HG02884 (cell line): ENCODE results near the gene SH3BGR.
"Not testable (repeated sequence)": the region's sequence is repeated elsewhere in the genome, so short reads cannot be mapped to it uniquely, and the experiment has no call there.

ENCODE experiments used
- ATAC-seq: cut with Tn5 transposase; IDR thresholded peaks from one replicate; pipeline ENCODE4 v1.9.1; 2021; ENCODE audit warnings: mild to moderate bottlenecking, moderate library complexity; ENCODE audit not compliant: unreplicated experiment

Gene SH3BGR

GRCh38 chr21:39451332-39452206 lies at the start of gene SH3BGR:
TSS of gene SH3BGR (plus strand) at chr21:39451970. CDS start at chr21:39452097, 127 bp downstream.
- ATAC-seq = no peak

GRCh38 chr21:39406065-39406464 lies 45.7 kb upstream of the SH3BGR start:
- no peak for ATAC-seq

GRCh38 chr21:39419204-39419603 lies 32.6 kb upstream of the SH3BGR start:
- ATAC-seq = not testable (repeated sequence)

GRCh38 chr21:39422527-39423241 lies 29.1 kb upstream of the SH3BGR start:
- ATAC-seq = no peak

GRCh38 chr21:39429445-39429844 lies 22.3 kb upstream of the SH3BGR start:
- ATAC-seq = no peak

GRCh38 chr21:39430016-39430415 lies 21.8 kb upstream of the SH3BGR start:
- no peak for ATAC-seq

- no peak for ATAC-seq
Measured at GRCh38 chr21:39430457-39430856, 21.3 kb upstream of the SH3BGR start.

- ATAC-seq = no peak
Measured at GRCh38 chr21:39430954-39431353, 20.8 kb upstream of the SH3BGR start.

GRCh38 chr21:39434950-39435349 lies 16.8 kb upstream of the SH3BGR start:
- ATAC-seq = no peak

- no peak for ATAC-seq
Measured at GRCh38 chr21:39439232-39439631, 12.5 kb upstream of the SH3BGR start.

GRCh38 chr21:39441502-39442475 lies 10.0 kb upstream of the SH3BGR start:
- ATAC-seq = peak; percentile 45

GRCh38 chr21:39444421-39445180 lies 7.2 kb upstream of the SH3BGR start:
- ATAC-seq = no peak

GRCh38 chr21:39445321-39446269 lies 6.2 kb upstream of the SH3BGR start, which contains the start of gene LCA5L:
TSS of gene LCA5L (minus strand) at chr21:39445778. CDS start at chr21:39428493, 17,285 bp downstream.
- ATAC-seq = peak; percentile 85

GRCh38 chr21:39447264-39447663 lies 4.5 kb upstream of the SH3BGR start:
- no peak for ATAC-seq

GRCh38 chr21:39452207-39452969 lies 618 bp downstream of the SH3BGR start:
- no peak for ATAC-seq

- ATAC-seq = no peak
Measured at GRCh38 chr21:39452970-39453342, 1.2 kb downstream of the SH3BGR start.

- ATAC-seq = no peak
Measured at GRCh38 chr21:39453571-39454179, 1.9 kb downstream of the SH3BGR start.
